SK-N-SH (cell line): ENCODE results near the gene MCF2L.

ENCODE experiments used
- CTCF ChIP-seq: fragments of 200-600 bp; sonication (generic); IDR thresholded peaks from 2 replicates; pipeline ENCODE4 v1.6.1; 2017; ENCODE audit warnings: antibody characterized with exemption, mild to moderate bottlenecking, moderate library complexity
- RAD21 ChIP-seq: IDR thresholded peaks from 2 replicates; pipeline ENCODE4 v1.6.1; 2012; ENCODE audit warnings: mild to moderate bottlenecking, low read length
- USF2 ChIP-seq: fragments of 150-350 bp; IDR thresholded peaks from 2 replicates; pipeline ENCODE4 v1.6.1; 2017; ENCODE audit warnings: antibody characterized with exemption, low read length, low read depth, borderline replicate concordance

DNA sequence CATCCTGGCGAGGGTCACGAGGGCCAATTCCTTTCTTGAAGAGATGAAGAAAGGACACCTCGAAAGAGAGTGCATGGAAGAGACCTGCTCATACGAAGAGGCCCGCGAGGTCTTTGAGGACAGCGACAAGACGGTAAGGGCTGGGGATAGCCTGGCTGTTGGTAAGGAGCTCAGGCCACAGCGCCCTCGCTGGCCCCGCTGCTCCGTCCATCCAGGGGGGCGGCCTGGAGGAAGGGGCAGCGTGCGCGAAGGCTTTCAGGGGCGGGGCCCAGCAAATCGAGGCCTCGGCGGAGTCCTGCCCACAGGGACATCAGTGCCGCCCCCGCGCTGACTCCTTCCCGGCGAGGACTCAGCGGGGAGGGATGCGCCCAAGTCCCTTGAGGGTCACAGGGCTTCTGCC lies 160.5 kb downstream of the MCF2L start:
- TF ChIP-seq CTCF: no peak
- no peak for TF ChIP-seq USF2
- TF ChIP-seq RAD21: no peak
